HG03159 (cell line): ENCODE data around the gene KLK3.
"Not testable (repeated sequence)": the region's sequence is repeated elsewhere in the genome, so short reads cannot be mapped to it uniquely, and the experiment has no call there.

Source experiments
- ATAC-seq: cut with Tn5 transposase; IDR thresholded peaks from one replicate; pipeline ENCODE4 v1.9.1; 2021; ENCODE audit warnings: mild to moderate bottlenecking, moderate library complexity; ENCODE audit not compliant: unreplicated experiment

KLK3 gene

DNA sequence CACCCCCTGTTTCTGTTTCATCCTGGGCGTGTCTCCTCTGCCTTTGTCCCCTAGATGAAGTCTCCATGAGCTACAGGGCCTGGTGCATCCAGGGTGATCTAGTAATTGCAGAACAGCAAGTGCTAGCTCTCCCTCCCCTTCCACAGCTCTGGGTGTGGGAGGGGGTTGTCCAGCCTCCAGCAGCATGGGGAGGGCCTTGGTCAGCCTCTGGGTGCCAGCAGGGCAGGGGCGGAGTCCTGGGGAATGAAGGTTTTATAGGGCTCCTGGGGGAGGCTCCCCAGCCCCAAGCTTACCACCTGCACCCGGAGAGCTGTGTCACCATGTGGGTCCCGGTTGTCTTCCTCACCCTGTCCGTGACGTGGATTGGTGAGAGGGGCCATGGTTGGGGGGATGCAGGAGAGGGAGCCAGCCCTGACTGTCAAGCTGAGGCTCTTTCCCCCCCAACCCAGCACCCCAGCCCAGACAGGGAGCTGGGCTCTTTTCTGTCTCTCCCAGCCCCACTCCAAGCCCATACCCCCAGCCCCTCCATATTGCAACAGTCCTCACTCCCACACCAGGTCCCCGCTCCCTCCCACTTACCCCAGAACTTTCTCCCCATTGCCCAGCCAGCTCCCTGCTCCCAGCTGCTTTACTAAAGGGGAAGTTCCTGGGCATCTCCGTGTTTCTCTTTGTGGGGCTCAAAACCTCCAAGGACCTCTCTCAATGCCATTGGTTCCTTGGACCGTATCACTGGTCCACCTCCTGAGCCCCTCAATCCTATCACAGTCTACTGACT is at the start of gene KLK3:
Gene KLK3 (plus strand): TSS at position 280 of the 775 bp plus-strand sequence. CDS start 41 bp downstream, at position 321.
- no peak for ATAC-seq

- ATAC-seq, result no peak
These were observed 45.9 kb upstream of the KLK3 start for GRCh38 chr19:50808856-50809255.

DNA sequence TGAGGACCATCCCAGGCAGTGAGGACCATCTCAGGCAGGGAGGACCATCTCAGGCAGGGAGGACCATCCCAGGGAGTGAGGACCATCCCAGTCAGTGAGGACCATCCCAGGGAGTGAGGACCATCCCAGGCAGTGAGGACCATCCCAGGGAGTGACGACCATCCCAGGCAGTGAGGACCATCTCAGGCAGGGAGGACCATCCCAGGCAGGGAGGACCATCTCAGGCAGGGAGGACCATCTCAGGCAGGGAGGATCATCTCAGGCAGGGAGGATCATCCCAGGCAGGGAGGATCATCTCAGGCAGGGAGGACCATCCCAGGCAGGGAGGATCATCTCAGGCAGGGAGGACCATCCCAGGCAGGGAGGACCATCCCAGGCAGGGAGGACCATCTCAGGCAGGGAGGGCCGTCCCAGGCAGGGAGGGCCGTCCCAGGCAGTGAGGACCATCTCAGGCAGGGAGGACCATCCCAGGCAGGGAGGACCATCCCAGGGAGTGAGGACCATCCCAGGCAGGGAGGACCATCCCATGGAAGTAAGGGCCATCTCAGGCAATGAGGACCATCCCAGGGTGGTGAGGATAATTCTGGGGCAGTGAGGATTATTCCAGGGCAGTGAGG is 43.0 kb upstream of the KLK3 start:
- ATAC-seq, result not testable (repeated sequence)

- ATAC-seq, result no peak
These were observed 42.2 kb upstream of the KLK3 start for GRCh38 chr19:50812474-50812873.

GRCh38 chr19:50814883-50815282 is 39.8 kb upstream of the KLK3 start:
- no peak for ATAC-seq

DNA sequence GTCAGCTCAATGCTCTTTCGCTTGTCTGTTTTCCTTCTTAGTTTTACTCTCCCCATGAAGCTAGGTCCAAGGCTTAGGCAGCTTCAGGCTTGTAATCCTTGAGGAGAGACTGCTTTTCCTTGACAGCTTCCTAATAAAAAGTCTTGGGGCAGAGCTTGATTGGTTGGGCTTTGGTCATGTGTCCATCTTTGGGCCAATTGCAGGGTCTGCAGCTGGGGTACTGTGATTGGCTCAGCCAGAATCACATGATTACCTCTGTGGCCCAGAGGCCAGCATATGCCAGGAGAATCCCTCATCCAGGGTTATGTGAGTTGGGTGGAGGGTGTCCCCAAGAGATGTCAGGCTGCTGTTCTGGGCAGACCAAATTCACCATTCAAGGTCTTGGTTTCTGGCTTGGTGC is 39.3 kb upstream of the KLK3 start:
- no peak for ATAC-seq

GRCh38 chr19:50817941-50818858 is 36.5 kb upstream of the KLK3 start:
- peak; percentile 48 for ATAC-seq

DNA sequence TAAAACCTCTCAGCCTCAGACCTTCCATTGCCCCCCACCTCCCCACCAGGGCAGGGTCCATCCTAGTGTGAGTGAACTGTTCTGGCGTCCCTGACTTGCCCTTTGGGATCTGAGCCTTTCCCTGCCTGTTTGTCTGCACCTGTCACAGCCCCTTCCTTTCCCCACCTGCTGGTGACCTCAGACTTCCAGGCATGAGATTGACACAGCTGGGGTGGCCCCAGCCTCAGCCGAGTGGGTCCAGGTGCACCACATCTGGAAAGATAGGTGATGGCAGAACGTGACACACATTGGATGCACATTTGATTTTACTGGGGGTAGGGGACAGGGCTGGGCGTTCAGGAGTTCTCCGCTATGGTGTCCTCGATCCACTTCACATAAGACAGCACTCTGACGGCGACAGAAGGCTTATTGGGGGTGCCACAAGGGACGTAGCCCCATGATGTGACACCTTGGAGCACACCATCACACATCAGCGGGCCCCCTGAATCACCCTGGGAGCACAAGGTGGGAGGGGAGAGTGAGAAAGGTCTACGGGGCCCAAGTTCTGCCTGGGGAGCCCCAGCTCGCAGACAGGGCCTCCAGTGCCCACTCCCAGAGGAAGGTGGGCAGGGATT is 35.7 kb upstream of the KLK3 start:
- no peak for ATAC-seq

DNA sequence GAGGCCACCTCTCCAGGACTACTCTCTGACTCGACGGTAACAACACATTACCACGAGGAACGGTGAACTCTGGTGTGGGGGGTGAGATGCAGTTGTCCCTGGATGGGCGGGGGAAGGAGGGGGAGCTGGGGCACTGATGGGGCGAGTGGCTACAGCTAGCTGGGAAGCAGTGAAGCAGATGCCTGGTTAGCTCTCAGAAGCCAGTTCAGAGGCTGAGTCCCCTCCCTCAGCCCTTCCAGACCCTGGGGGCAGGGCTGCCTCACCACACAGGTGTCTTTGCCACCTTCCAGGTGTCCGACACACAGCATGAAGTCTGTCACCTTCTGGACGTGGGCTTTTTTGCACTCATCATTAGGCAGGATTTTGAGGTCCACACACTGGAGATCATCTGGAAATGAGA is 35.1 kb upstream of the KLK3 start:
- no peak for ATAC-seq

DNA sequence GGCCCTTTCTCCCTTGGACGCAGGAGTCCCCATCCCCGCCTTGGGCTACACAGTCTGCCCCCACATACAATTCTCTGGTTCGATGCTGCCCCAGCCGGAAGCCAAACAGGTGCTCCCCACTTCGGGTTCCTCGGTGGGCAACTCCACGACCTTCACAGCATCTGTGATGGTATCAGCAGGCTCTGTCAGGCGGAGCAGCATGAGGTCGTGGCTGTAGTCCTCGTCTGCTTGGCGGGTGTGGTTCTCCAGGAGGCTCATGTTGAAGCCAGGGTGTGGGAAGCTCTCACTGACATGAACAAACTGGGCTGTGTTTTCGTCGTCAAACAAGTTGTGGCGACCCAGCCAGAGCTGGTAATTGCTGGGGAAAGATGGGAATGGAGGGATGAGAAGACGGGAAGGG is 34.6 kb upstream of the KLK3 start:
- ATAC-seq, result no peak

GRCh38 chr19:50820549-50821247 is 34.0 kb upstream of the KLK3 start:
- no peak for ATAC-seq

GRCh38 chr19:50821248-50821612 is 33.5 kb upstream of the KLK3 start:
- ATAC-seq, result no peak

DNA sequence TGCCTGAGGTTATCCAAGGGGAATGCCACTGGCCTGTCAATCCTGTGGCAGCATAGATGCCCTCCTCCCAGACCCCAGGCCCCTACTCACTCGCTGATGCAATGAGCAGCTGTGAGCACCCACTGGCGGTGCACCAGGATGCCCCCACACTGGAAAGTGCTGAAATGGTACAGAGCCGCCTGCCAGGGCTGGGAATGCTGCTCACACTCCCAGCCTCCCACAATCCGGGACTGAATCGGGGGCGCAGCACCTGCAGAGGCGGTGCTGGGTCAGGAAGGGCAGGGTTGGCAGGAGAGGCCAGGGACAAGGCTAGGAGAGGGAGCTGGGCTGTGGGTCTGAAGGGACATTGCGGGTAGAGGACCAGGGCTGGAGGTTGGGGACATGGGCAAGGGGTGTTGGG is 33.1 kb upstream of the KLK3 start:
- ATAC-seq, result no peak

DNA sequence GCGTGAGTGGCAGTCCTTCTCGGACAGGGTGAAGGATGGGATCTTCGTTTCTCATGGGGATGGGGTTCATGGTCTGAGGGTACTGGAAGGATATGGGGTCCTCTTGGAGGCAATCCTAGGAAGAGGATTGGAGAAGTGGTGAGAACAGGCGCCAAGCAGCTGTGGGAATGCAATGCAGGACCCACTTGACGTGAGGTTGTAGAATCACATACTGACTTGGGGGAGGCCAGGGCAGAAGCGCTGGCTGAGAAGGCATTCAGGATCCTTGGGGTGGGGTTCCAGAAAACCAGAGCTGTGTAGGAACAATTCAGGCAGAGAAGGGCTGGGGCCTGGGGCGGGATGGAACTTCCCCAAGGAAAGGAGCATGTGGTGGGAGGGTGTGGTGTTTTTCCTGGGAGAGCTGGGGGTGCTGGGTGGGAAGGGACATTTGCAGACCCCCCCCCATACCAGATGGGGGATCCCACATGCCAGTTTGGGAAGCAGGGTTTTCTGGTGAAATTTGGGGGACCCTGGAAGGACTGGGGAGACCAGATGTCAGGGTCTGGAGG is 32.0 kb upstream of the KLK3 start:
- ATAC-seq, result no peak

GRCh38 chr19:50823389-50824042 is 31.2 kb upstream of the KLK3 start, which contains the start of gene KLK1:
Gene KLK1 (minus strand): TSS chr19:50823787. CDS start chr19:50823748, 39 bp downstream.
- no peak for ATAC-seq

DNA sequence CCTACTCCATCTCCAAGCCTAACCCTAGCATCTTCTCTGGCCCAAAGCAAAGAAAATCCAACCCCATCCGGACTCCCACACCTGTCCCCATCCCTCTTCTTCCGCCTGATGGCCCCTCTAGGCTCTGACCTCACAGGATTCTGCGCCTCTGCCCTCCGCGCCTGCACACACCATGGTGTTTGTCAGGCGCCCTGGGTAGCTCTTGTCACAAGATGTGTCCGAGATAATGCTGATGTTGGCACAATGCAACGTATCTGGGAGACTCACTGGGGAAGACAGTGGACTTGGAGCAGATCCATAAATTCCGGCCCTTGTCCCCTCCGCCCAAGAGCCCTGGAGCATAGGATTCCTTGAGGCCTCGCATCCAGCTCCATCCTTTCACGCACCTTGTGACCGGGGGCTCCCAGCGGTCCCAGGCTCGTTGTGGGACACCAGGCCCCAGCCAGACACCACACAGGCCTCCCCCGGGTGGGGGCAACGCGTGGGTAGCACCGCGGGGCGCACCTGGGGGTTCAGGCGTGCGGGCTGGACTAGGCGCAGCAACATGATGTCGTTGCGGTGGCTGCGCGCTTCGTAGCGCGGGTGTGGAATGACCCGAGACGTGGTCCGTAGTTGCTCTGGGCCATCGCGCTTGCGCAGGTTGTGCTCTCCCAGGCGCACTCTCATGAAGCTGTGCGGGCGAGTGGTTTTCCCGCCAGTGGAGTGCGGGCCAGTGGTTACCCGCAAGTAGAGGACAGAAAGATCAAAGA is 28.0 kb upstream of the KLK3 start:
- no peak for ATAC-seq

DNA sequence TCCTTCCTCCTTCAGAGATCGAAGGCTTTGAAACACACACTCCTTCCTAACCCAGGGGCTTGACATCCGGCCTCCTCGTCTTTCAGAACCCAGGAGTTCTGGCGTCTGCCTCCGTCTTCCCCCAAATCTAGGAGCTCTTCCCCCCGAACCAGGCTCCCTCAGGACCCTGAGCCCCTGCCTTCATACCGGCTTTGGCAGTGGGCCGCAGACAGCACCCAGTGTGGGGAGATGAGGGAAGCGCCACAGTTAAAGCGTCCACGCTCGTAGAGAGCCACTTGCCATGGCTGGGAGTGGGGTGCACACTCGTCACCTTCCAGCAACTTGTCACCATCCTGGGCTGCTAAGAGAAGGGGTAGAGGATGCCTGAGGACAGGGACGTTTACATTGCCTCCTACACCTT is 27.2 kb upstream of the KLK3 start:
- ATAC-seq, result no peak

DNA sequence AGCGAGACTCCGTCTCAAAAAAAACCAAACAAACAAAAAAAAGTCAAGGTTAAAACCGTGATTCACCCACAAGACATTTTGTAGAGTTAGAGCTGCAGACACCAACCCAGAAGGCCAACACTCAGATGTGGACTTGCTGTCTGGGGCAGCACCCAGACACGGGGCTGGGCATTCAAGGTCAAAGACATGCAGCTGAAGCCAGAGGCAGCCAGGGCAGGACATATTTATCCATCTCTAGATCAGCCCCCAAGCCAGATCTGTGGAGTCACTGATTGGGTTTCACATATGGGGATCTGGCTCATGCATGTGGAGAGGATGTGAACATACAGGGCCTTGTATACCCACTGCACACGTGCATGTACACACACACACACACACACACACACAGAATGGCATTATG is 24.9 kb upstream of the KLK3 start:
- no peak for ATAC-seq
